Nephron progenitor cell (in vitro differentiated cells): ENCODE measurements around the gene URGCP.
A peak's percentile ranks its signal among the peaks of the same experiment; 100 is the strongest.

ENCODE experiments used
- DNase-seq: peaks from one replicate; pipeline ENCODE4 v3.0.0; 2021
- H3K27ac Mint-ChIP-seq: 2 replicates; pipeline ENCODE4 v1.8.0; 2021; ENCODE audit warnings: mild to moderate bottlenecking, moderate library complexity, mixed read lengths
- H3K27me3 Mint-ChIP-seq: 2 replicates; pipeline ENCODE4 v1.8.0; 2021; ENCODE audit warnings: mild to moderate bottlenecking, low read depth, mixed read lengths; ENCODE audit not compliant: poor library complexity
- H3K36me3 Mint-ChIP-seq: 2 replicates; pipeline ENCODE4 v1.8.0; 2021; ENCODE audit warnings: low read depth, mixed read lengths
- H3K4me1 Mint-ChIP-seq: 2 replicates; pipeline ENCODE4 v1.8.0; 2021; ENCODE audit warnings: mixed read lengths
- H3K4me3 Mint-ChIP-seq: 2 replicates; pipeline ENCODE4 v1.8.0; 2021; ENCODE audit warnings: mild to moderate bottlenecking, moderate library complexity, mixed read lengths
- H3K9me3 Mint-ChIP-seq: 2 replicates; pipeline ENCODE4 v1.8.0; 2021; ENCODE audit warnings: mild to moderate bottlenecking, moderate library complexity, mixed read lengths
- CTCF ChIP-seq: fragments of 200-600 bp; sonication (generic); IDR thresholded peaks from 2 replicates; pipeline ENCODE4 v1.5.0; 2021; ENCODE audit warnings: antibody characterized with exemption

URGCP gene

GRCh38 chr7:43891069-43891955 is 15.1 kb downstream of the URGCP start:
- Mint-ChIP-seq H3K36me3 (peaks cover 33% of the 10 kb centered on the region), H3K9me3 (no peaks in the 10 kb centered on the region), H3K27ac (peak overlapping the region; percentile 89)

GRCh38 chr7:43890468-43890867 is 15.9 kb downstream of the URGCP start:
- no peak for TF ChIP-seq CTCF
- Mint-ChIP-seq H3K27ac (no peak overlapping the region), H3K4me1 (peaks cover 24% of the 10 kb centered on the region), H3K4me3 (no peak overlapping the region), H3K9me3 (no peaks in the 10 kb centered on the region), H3K27me3 (peaks cover 8% of the 10 kb centered on the region), H3K36me3 (peaks cover 31% of the 10 kb centered on the region)
- no peak for DNase-seq

More at GRCh38 chr7:43891069-43891955, 15.1 kb downstream of the URGCP start:
- TF ChIP-seq CTCF, result no peak
- Mint-ChIP-seq H3K27me3 (peaks cover 8% of the 10 kb centered on the region), H3K4me3 (no peak overlapping the region), H3K4me1 (peaks cover 24% of the 10 kb centered on the region)
- DNase-seq, result no peak

DNA sequence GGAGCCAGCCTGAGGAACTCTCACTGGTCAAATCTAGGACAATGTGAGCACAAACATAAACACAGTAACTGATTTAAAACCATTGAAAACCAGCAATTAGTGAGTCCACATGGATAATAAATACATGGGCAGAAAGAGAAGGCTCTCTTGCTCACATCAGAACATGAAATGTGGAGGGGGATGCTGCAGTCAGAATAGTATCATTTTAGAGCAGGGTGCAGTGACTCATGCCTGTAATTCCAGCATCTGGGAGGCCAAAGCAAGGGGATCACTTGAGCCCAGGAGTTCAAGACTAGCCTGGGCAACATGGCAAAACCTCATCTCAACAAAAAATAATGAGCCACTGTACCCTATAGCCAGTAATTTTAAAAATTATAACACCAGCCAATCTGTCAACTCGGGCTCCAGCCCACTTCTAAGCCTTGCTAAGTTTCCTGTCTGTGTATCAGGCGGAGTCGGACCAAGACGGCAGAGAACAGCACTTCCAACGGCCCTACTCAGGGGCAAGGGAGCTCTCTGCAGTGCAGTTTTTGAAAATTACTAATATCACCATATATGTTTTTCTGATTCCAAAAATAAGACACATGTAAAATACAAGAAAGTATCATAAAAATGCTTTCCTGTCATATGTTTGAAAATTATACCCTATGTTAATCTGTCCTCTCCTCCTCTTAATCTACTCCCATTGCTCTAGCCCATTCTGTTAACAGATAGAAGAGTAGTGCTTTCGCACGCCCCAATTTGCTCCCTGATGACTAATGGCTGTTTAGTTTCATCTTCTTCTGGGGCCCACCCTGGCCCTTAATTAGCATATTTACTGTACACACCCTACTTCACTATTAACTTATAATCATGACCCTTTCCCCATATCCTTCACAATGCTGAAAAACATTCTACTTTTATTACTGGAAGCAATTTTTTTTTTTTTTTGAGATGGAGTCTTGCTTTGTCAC is 17.1 kb downstream of the URGCP start:
- no peak overlapping the region for H3K27ac Mint-ChIP-seq
- no peak for TF ChIP-seq CTCF
- no peaks in the 10 kb centered on the region for H3K9me3 Mint-ChIP-seq
- no peak for DNase-seq
- peaks cover 8% of the 10 kb centered on the region for H3K27me3 Mint-ChIP-seq
- H3K36me3 Mint-ChIP-seq, result peaks cover 26% of the 10 kb centered on the region
- H3K4me1 Mint-ChIP-seq, result peaks cover 24% of the 10 kb centered on the region
- H3K4me3 Mint-ChIP-seq, result no peak overlapping the region

- peaks cover 37% of the 10 kb centered on the region for H3K36me3 Mint-ChIP-seq
- peaks cover 10% of the 10 kb centered on the region for H3K4me1 Mint-ChIP-seq
- DNase-seq, result no peak
- peaks cover 2% of the 10 kb centered on the region for H3K27me3 Mint-ChIP-seq
- no peaks in the 10 kb centered on the region for H3K9me3 Mint-ChIP-seq
- H3K4me3 Mint-ChIP-seq, result no peak overlapping the region
- H3K27ac Mint-ChIP-seq, result no peak overlapping the region
- no peak for TF ChIP-seq CTCF
Observed at GRCh38 chr7:43884617-43885016, 21.8 kb downstream of the URGCP start.

GRCh38 chr7:43884209-43884608 is 22.2 kb downstream of the URGCP start:
- Mint-ChIP-seq H3K27ac (no peak overlapping the region), H3K27me3 (peaks cover 2% of the 10 kb centered on the region), H3K36me3 (peaks cover 40% of the 10 kb centered on the region), H3K4me1 (peaks cover 6% of the 10 kb centered on the region), H3K9me3 (no peaks in the 10 kb centered on the region), H3K4me3 (no peak overlapping the region)
- DNase-seq, result no peak
- no peak for TF ChIP-seq CTCF
